NCI-H146 treated with DMSO at 0.1 percent for 48 hours (cell line): Measurements from ENCODE around the gene CD3G.
"Not testable (repeated sequence)": the region's sequence is repeated elsewhere in the genome, so short reads cannot be mapped to it uniquely, and the experiment has no call there.

ENCODE experiments used
- DNase-seq: peaks from one replicate; lab custom pipeline; 2025; ENCODE audit not compliant: unreplicated experiment; lab: John Stamatoyannopoulos, UW

Gene CD3G

DNA sequence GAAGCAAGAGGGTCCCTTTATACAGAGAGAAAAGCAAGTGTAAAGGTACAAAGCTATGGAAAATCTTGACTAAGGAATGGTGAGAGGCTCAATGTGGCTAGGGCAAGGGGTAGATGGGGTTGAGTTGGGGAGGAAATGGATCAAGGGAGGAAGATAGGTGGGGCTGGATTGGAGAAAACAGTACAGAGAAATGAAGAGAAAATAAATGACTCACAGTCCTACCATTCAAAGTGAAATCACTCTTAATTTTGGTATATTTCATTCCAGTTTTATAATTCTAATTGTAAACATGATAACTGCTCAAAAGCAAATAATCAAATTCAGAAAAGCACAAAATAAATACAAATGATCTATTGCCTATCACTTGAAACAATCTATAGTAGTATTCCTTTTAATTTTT is 31.8 kb downstream of the CD3G start:
- DNase-seq = no peak

DNA sequence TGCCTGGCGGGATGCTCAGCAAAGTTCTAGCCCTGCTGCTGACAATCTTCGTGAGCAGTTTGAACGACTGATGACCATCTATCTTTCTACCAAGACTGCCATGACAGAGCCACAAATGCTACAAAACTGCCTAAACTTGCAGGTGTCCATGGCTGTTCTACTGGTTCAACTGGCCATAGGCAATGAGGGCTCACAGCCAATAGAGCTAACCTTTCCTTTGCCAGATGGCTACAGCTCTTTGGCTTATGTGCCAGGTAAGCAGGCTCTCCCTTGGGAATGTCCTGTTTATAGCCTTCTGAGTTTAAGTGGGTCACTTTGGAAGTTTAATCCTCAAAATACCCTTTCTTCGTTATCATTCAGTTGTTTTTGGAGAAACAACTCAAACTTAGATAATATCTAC is 35.4 kb downstream of the CD3G start:
- DNase-seq = no peak

DNA sequence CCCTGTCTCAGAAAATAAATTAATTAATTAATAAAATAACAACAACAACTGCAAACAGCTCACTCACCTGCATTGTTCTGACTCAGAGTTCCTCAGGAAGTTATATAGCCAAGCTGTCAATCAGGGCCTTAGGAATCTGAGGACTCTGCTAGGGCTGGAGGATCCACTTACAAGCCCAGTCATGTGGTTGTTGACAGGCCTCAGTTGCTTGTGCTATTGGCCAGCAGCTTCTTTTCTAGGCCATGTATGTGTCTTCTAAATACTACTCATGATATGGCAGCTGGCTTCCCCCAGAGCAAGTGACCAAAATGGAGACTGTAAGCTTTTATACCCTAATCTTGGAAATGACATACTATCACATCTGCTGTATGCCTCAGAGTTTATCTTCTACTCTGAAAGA is 36.4 kb downstream of the CD3G start:
- DNase-seq = no peak

DNA sequence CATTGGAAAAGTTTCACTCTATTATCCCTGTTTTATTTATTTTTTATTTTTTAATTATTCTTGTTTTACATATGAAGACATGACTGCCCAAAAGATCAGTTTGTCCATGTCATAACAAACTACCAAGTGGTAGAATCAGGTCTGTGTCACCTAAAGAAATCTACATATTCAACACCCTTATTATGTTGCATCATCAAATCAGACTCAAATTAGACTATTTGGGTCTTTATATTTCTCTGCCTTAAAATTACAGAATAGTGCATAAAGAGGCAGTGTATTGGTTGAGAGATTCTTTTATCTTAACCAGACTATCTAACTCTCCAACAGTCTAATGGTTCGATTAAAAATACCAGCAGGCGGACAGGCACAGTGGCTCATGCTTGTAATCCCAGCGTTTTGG is 38.8 kb downstream of the CD3G start:
- DNase-seq = no peak

DNA sequence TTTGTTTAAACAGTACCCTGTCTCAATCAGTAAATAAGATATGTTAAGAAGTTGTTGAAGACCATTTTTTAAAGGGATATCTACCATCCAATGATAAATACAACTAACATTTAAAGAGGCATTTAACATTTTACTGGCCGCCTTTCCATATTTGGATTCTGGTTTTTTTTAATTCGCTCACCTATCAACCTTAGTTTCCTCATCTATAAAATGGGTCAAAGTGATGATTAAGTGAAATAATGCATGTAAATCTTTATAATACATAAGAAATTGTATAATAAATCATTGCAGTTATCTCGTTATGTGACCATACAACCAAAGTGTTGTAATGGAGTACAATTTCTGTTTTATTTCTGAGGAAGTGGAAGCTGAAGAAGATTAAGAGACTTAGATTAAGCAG is 39.5 kb downstream of the CD3G start:
- no peak for DNase-seq

DNA sequence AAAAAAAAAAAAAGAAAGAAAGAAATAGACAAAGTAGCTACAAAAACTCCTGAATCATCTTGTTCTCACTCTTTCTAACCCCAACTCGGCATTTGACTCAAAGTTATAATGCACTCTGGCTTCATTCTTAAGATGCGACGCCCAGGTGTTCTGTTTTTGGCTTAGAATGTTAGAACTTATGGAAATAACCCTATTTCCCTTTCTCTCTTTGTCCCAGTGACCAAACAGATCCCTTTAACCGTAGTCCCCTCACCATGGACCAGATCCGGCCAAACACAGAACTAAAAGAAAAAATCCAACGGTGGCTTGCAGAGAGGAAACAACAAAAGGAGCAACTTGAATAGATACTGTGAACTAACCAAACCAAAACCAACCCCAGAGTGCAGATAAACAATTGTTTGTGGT is 52.0 kb downstream of the CD3G start:
- DNase-seq = no peak

DNA sequence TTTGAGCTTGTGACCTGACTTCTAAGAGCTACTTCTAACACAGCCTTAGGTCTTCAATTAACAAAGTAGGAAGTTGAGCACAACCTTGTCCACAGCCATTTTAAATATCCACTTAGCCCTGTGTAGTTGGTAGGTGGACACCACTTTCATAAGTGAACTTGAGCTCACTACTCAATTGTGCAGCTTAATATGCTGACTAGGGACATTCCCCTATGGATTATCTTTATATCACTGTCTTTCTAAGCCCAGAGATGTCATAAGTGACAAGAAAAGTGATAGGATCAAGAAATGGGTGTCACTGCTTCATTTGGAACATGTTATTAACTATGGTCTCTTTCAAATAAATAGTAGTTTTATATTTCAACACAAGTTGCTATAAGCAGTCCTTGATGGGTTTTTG is 53.3 kb downstream of the CD3G start:
- DNase-seq = no peak

DNA sequence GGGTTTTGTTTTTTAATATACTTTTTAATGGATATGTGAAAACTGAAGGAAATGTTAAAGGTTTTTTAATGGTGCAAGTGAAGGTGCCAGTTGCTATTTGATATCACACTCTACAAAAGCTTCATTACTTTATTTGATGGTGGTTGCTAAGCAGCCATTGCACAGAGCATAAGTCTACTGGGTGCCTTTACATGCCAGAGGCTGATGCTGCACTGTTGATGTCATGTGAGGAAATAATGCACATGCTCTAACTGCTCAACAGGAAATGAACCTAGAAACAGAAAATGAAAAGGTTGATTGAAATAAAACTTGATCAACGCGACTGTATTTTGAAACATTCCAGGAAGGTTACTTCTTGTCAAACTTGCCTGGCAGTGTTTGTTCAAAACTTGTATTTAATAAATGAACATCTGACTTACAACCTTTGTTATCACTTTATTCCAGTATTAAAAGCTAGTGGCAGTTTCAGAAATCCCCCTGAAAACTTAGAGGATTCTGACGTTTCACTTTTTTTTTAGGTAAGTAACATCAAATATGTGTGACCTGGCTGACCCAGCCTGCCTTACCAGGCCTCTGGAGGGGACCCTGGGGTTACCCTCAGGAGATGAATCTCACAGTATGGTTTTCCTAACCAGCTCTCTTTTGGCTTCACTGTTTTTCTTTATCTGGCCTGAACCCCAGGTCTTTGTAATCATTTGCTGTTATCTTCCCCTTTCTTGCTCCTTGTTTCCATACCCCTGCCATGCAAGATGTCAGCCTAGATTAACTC is 54.8 kb downstream of the CD3G start:
- DNase-seq = no peak

DNA sequence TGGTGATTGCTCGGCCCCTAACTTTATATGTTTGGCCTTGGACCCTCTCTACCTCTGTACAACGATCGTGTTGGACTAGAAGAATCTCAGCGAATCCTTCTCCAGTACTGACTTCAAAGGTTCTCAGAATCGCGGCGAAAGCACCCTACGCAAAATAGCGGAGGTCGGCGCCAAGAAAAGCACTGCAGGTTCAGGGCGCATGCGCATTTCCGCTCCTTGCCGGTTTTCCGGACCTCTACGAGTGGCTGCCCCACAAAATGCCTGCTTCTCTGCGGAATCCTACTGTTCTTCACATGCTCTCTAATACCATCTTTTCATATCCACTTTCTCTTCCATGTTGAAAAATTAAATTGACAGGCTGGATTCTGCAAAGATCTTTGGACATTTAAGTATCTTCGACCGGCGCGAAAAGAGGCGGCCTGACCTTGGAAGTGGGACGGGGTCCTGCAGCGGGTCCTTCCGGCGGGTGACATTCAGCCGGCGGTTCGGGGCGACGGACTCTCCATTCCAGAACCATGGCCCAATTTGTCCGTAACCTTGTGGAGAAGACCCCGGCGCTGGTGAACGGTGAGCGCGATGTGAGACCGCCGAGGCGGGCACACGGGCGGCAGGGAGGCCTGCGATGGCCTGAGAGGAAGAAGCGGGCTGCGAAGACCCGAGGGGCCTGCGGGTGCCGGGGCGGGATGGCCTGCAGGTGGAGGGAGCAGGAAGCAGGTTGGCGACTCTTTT is 57.2 kb downstream of the CD3G start, which contains the start of gene ATP5MG:
Gene ATP5MG (plus strand): TSS at position 456 of the 729 bp plus-strand sequence. CDS start 60 bp downstream, at position 516.
- peak; percentile 84 for DNase-seq

DNA sequence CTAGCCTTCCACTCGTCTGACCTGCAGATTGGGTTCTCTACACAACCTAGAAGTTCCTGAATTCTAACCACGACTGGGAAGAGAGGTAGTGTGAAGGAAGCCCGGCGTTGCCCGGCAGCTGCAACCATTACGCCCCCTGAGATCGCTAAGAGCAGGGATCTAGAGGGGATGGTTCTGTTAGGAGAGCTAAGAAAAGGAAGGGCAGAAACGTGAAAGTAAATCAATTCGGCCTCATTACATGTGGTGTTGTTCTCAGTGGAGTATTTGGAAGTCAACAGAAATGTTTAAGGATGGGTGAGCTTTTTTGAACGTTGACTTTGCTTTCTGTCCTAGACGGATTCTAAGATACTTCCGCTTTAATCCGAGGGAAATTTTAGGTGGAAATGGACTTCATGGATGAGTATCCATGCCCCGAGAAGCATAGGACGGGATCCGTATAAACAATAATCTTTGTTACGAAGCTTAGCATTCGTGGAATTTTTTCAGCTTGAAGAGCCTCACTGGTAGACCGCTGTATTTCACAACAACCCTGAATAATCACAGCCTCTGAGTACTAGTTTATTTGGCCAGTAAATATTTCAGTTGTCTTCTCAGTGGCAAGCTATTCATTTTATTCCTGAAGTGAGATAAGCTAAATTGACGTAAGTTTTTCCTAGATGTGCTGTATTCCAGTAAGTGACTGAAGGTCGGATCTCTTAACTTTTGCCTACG is 57.9 kb downstream of the CD3G start:
- peak; percentile 41 for DNase-seq

DNA sequence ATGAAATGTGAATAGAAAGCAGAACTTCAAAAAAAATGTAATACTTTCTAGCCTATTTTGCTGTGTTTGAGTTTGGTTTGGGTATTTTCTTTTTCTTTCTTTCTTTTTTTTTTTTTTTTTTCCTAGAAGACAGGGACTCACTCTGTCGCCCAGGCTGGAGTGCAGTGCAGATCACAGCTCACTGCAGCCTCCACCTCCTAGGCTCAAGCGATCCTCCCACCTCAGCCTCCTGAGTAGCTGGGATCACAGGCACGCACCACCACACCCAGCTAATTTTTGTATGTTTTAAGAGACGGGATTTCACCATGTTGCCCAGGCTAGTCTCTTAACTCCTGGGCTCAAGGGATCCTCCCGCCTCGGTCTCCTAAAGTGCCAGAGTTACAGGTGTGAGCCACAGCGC is 58.5 kb downstream of the CD3G start:
- not testable (repeated sequence) for DNase-seq
